ENCODE measurements around the gene ZNG1B.
A peak's percentile ranks its signal among the peaks of the same experiment; 100 is the strongest.
"Not testable (repeated sequence)": the region's sequence is repeated elsewhere in the genome, so short reads cannot be mapped to it uniquely, and the experiment has no call there.

Gene ZNG1B

GRCh38 chr2:113503094-113504042 is 65.9 kb downstream of the ZNG1B start:
- DNase-seq (ENCODE audit: low spot score), result peak; percentile 32

GRCh38 chr2:113504081-113504480 is 66.6 kb downstream of the ZNG1B start:
- DNase-seq (ENCODE audit: low spot score), result not testable (repeated sequence)

- DNase-seq (ENCODE audit: low spot score), result not testable (repeated sequence)
Measured at GRCh38 chr2:113507394-113508140, 70.1 kb downstream of the ZNG1B start.

GRCh38 chr2:113508187-113508586 is 70.7 kb downstream of the ZNG1B start:
- not testable (repeated sequence) for DNase-seq (ENCODE audit: low spot score)

GRCh38 chr2:113510913-113511312 is 73.4 kb downstream of the ZNG1B start:
- DNase-seq (ENCODE audit: low spot score), result not testable (repeated sequence)

- not testable (repeated sequence) for DNase-seq (ENCODE audit: low spot score)
Measured at GRCh38 chr2:113511859-113512258, 74.4 kb downstream of the ZNG1B start.

GRCh38 chr2:113515457-113515856 is 78.0 kb downstream of the ZNG1B start:
- DNase-seq (ENCODE audit: low spot score), result not testable (repeated sequence)

- not testable (repeated sequence) for DNase-seq (ENCODE audit: low spot score)
Measured at GRCh38 chr2:113515995-113516394, 78.5 kb downstream of the ZNG1B start.

GRCh38 chr2:113517025-113517424 is 79.5 kb downstream of the ZNG1B start:
- not testable (repeated sequence) for DNase-seq (ENCODE audit: low spot score)

GRCh38 chr2:113520837-113521236 is 83.3 kb downstream of the ZNG1B start:
- DNase-seq (ENCODE audit: low spot score), result not testable (repeated sequence)

- not testable (repeated sequence) for DNase-seq (ENCODE audit: low spot score)
Measured at GRCh38 chr2:113521492-113521891, 84.0 kb downstream of the ZNG1B start.

GRCh38 chr2:113524986-113525385 is 87.5 kb downstream of the ZNG1B start:
- DNase-seq (ENCODE audit: low spot score), result not testable (repeated sequence)

GRCh38 chr2:113527350-113528045 is 90.0 kb downstream of the ZNG1B start:
- DNase-seq (ENCODE audit: low spot score), result not testable (repeated sequence)

- DNase-seq (ENCODE audit: low spot score), result not testable (repeated sequence)
Measured at GRCh38 chr2:113528126-113528525, 90.6 kb downstream of the ZNG1B start.

- not testable (repeated sequence) for DNase-seq (ENCODE audit: low spot score)
Measured at GRCh38 chr2:113528904-113529303, 91.4 kb downstream of the ZNG1B start.

- not testable (repeated sequence) for DNase-seq (ENCODE audit: low spot score)
Measured at GRCh38 chr2:113532991-113533390, 95.5 kb downstream of the ZNG1B start.

- not testable (repeated sequence) for DNase-seq (ENCODE audit: low spot score)
Measured at GRCh38 chr2:113536573-113536972, 99.1 kb downstream of the ZNG1B start.

GRCh38 chr2:113540834-113541203 is 103.3 kb downstream of the ZNG1B start:
- not testable (repeated sequence) for DNase-seq (ENCODE audit: low spot score)

- DNase-seq (ENCODE audit: low spot score), result not testable (repeated sequence)
Measured at GRCh38 chr2:113541204-113541975, 103.9 kb downstream of the ZNG1B start.

GRCh38 chr2:113541976-113542485 is 104.5 kb downstream of the ZNG1B start:
- DNase-seq (ENCODE audit: low spot score), result not testable (repeated sequence)

GRCh38 chr2:113542529-113542928 is 105.0 kb downstream of the ZNG1B start:
- not testable (repeated sequence) for DNase-seq (ENCODE audit: low spot score)
